ENCODE data around the gene KCNC3.
A peak's percentile ranks its signal among the peaks of the same experiment; 100 is the strongest.

The KCNC3 gene

GRCh38 chr19:50311723-50312635 lies 17.2 kb downstream of the KCNC3 start:
- peak; percentile 61 for DNase-seq (ENCODE audit: low spot score)

GRCh38 chr19:50310759-50311465 lies 18.3 kb downstream of the KCNC3 start:
- no peak for DNase-seq (ENCODE audit: low spot score)

- DNase-seq (ENCODE audit: low spot score): no peak
These were observed 19.6 kb downstream of the KCNC3 start for GRCh38 chr19:50309396-50310125.

- no peak for DNase-seq (ENCODE audit: low spot score)
These were observed 20.2 kb downstream of the KCNC3 start for GRCh38 chr19:50308991-50309390.

GRCh38 chr19:50303558-50303957 lies 25.6 kb downstream of the KCNC3 start:
- DNase-seq (ENCODE audit: low spot score): no peak

DNA sequence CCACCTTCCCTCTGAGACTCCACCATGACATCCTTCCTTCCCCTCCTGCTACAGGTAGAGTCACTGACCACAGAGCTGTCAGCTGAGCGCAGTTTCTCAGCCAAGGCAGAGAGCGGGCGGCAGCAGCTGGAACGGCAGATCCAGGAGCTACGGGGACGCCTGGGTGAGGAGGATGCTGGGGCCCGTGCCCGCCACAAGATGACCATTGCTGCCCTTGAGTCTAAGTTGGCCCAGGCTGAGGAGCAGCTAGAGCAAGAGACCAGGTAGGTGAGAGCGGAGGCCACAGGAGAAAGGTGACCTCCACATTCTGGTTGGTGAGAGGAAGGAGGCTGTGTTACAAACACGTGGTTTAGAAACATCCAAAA lies 27.6 kb downstream of the KCNC3 start:
- DNase-seq (ENCODE audit: low spot score): no peak

GRCh38 chr19:50300814-50301606 lies 28.2 kb downstream of the KCNC3 start:
- DNase-seq (ENCODE audit: low spot score): peak; percentile 65

DNA sequence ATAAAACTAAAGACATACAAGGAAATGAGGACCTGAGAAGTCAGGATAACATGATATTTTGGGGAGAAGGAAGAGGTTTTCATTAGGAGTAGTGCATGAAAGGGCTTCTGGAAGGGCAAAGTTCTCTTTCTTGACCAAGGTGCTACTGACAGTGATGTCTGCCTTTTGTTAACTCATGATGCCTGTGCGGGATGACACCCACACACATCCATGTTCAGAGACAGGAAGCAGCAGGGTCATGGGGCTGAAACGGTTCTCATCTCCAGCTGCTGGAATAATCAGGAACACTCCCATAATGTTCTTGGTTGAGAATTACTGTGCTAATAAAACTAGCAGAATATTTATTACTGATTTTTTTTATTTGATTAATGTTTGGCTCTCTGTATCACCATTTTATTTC lies 29.1 kb downstream of the KCNC3 start:
- no peak for DNase-seq (ENCODE audit: low spot score)

GRCh38 chr19:50293263-50294004 lies 35.7 kb downstream of the KCNC3 start:
- DNase-seq (ENCODE audit: low spot score): no peak

GRCh38 chr19:50292216-50292827 lies 36.9 kb downstream of the KCNC3 start:
- no peak for DNase-seq (ENCODE audit: low spot score)

DNA sequence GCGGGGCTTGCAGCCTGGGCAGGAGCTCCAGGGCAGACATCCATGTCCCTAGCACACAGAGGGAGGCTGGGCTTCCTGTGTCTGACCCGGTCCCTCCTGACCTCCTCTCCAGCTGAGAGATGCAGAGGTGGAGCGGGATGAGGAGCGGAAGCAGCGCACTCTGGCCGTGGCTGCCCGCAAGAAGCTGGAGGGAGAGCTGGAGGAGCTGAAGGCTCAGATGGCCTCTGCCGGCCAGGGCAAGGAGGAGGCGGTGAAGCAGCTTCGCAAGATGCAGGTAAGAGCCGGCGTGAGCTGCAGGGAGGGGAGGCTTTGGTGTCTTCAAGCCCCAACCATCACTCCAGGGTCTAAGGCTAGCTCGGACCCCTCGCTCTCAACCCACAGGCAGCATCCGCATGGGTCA lies 38.4 kb downstream of the KCNC3 start:
- no peak for DNase-seq (ENCODE audit: low spot score)

DNA sequence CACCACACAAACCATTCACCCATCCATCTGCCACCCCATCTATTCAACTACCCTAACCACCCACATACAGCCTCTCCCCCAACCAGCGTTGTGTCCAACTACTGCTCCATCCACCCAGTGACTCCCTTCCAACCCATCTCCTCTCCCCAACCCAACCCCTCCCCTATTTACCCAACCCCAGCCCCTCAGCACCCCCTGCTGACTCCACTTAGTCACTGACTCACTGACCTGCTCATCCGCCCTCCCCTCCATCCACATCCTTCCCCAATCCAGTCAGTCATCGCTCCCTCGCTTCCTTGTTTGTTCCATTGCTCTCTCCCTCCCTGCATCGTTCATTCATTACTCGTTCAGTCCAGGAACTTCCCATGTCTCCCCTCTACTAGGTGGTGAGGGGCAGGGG lies 39.2 kb downstream of the KCNC3 start:
- DNase-seq (ENCODE audit: low spot score): no peak

DNA sequence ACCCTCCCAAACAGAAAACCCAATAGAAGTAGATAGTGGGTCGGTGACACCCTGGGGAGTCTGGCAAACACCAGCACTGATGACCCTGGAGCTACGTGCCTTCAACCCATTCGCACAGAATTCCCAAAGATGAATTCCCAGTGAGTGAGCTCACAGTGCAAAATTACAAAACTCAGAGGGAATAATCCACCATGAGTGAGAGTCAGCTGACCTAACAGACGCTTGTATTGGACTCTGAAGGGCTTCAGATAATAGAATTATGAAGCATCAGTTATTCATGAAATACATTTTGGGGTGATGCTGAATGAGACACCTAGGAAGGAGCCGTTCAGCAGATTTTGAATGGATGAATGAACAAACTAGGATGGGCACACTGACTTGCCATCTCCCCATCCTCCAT lies 40.2 kb downstream of the KCNC3 start:
- no peak for DNase-seq (ENCODE audit: low spot score)

DNA sequence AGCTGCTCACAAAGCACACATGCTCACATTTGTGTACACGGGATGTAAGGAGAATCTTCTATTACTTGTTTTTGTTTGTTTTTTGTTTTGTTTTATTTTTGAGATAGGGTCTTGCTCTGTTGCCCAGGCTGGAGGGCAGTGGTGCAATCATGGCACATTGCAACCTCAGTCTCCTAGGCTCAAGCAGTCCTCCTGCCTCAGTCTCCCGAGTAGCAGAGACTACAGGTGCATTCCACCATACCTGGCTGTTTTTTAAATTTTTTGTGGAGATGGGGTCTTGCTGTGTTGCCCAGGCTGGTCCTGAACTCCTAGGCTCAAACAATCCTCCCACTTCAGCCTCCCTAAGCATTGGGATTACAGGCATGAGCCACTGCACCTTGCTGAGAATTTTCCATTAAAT lies 41.8 kb downstream of the KCNC3 start:
- DNase-seq (ENCODE audit: low spot score): no peak

GRCh38 chr19:50286443-50286842 lies 42.7 kb downstream of the KCNC3 start:
- DNase-seq (ENCODE audit: low spot score): no peak

DNA sequence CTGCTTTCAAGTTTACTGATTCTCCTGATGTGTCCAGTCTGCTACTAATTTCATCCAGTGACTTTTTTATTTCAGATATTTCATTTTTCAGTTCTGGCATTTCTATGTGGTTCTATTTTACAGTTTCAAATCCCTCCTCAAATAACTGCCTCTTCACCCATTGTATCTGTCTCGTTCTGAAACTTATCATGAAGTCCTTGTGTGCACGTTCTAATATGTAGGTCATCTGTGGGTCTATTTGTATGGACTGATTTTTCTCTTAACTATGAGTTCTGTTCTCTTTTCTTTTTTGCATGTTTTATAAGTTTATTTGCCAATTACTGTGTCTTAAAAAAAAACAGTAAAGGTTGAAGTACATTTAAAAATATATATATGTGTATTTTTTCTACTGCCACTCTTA lies 43.3 kb downstream of the KCNC3 start:
- no peak for DNase-seq (ENCODE audit: low spot score)

DNA sequence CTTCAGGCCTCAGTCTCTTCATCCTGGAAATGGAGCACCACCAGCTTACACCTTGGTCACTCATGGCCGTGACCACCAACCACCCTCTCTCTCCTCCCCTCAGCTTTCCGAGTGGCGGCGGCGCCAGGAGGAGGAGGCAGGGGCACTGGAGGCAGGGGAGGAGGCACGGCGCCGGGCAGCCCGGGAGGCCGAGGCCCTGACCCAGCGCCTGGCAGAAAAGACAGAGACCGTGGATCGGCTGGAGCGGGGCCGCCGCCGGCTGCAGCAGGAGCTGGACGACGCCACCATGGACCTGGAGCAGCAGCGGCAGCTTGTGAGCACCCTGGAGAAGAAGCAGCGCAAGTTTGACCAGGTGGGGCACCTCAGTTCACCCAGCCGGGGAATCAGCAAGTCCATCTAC lies 47.7 kb downstream of the KCNC3 start:
- DNase-seq (ENCODE audit: low spot score): no peak

DNA sequence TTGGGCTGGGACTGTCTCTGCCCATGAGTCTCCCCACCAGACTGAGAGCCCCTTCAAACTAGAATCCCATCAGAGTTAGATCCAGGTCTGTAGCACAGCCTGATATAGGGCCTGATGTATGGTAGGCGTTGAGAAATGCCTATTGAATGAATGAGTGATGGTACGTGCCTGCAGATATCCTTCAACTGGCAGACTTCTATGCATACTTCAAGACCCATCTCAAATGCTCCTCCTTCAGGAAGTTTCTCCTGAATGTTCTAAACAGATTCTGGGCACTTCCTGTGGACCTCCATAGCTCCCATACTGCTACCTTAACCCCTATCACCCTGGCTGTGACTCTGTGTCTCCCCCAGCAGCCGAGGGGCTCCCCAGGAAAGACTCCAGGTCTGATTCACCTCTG lies 48.2 kb downstream of the KCNC3 start:
- no peak for DNase-seq (ENCODE audit: low spot score)

DNA sequence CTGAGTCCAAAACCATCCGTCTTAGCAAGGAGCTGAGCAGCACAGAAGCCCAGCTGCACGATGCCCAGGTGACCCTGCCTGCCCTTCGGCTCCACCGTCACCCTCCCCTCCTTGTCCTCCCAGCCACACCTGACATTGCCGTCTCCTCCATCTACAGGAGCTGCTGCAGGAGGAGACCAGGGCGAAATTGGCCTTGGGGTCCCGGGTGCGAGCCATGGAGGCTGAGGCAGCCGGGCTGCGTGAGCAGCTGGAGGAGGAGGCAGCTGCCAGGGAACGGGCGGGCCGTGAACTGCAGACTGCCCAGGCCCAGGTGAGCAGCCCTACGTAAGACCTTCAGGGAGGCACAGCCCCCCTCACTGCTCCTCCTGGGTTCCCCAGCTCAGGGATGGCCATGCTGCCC lies 49.1 kb downstream of the KCNC3 start:
- DNase-seq (ENCODE audit: low spot score): no peak

DNA sequence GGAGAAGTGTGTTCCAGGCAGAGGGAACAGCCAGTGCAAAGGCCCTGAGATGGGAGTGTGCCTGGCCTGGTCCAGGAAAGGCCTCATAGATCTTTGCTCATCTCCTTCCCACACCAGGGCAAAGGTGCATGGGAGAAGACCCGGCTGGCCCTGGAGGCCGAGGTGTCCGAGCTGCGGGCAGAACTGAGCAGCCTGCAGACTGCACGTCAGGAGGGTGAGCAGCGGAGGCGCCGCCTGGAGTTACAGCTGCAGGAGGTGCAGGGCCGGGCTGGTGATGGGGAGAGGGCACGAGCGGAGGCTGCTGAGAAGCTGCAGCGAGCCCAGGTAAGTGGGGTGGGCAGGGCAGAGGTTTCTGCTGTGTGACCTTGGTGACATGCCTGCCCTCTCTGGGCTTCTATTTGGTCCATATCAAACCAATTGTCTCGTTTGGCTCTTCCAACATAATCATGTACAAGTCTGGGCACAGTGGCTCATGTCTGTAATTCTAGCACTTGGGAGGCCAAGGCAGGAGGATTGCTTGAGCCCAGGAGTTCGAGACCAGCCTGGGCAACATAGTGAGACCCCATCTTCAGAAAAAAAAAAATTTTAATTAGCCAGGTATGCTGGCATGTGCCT lies 51.1 kb downstream of the KCNC3 start:
- DNase-seq (ENCODE audit: low spot score): no peak

All from SW480 (cell line).